Panc1 (cell line): ENCODE measurements around the gene PREPL. TPM values are rescaled to one million over a fixed set of nuclear protein-coding genes. Genes with fewer than 3 reads are reported as not detected.

Experiments
- ATAC-seq: fragments of 200-7000 bp; cut with Tn5 transposase; 2 replicates; pipeline ENCODE4 v1.9.1; 2020; ENCODE audit warnings: mild to moderate bottlenecking, moderate library complexity
- BruUV-seq: library from RNA; stranded (reverse); fragments of 400-500 nt; replicated peaks from 2 replicates; lab custom pipeline; 2021; lab: Mats Ljungman, UMichigan
- CTCF ChIA-PET: fragments of 300-600 bp; sonication (Branson Sonifier 250); formaldehyde crosslinking; loops from one replicate; lab custom pipeline; 2022; ENCODE audit warnings: antibody characterized with exemption; lab: Charles Lee
- POLR2A ChIA-PET: fragments of 300-600 bp; sonication (Branson Sonifier 250); formaldehyde crosslinking; loops from one replicate; lab custom pipeline; 2022; ENCODE audit warnings: antibody characterized with exemption; lab: Charles Lee
- DNase-seq: peaks from one replicate; pipeline ENCODE4 v3.0.0-alpha.2; 2010; ENCODE audit warnings: low read depth, low spot score
- H3K27ac ChIP-seq: 2 replicates; pipeline ENCODE4 v1.5.1; 2011; ENCODE audit warnings: mild to moderate bottlenecking, low read length, inconsistent platforms
- H3K27me3 ChIP-seq: fragments of 200-500 bp; sonication (Bioruptor generic); 2 replicates; pipeline ENCODE4 v1.6.0; 2014; ENCODE audit warnings: low read length, inconsistent platforms; ENCODE audit not compliant: control insufficient read depth, insufficient read depth
- H3K36me3 ChIP-seq: fragments of 200-500 bp; sonication (Bioruptor generic); 2 replicates; pipeline ENCODE4 v1.5.1; 2014; ENCODE audit warnings: inconsistent platforms, mild to moderate bottlenecking, low read length, moderate library complexity; ENCODE audit not compliant: control insufficient read depth, insufficient read depth
- H3K4me1 ChIP-seq: 2 replicates; pipeline ENCODE4 v1.5.1; 2011; ENCODE audit warnings: inconsistent platforms, mild to moderate bottlenecking, low read length, moderate library complexity; ENCODE audit not compliant: control insufficient read depth, insufficient read depth
- H3K4me3 ChIP-seq, 2 experiments: 2 replicates each; pipeline ENCODE4 v1.5.1; 2011 to 2012; ENCODE audit warnings: low read depth in 2 of 2, low read length in 2 of 2, mild to moderate bottlenecking in 2 of 2, inconsistent platforms in 1 of 2, moderate library complexity in 1 of 2
- H3K9me3 ChIP-seq: fragments of 200-500 bp; sonication (Bioruptor generic); 2 replicates; pipeline ENCODE4 v1.5.1; 2014; ENCODE audit warnings: low read depth, mild to moderate bottlenecking, inconsistent platforms, low read length, moderate library complexity; ENCODE audit not compliant: control insufficient read depth, insufficient read depth
- CTCF ChIP-seq: fragments of 450-650 bp; IDR thresholded peaks from 2 replicates; pipeline ENCODE4 v1.5.1; 2017; ENCODE audit warnings: mild to moderate bottlenecking
- POLR2AphosphoS5 ChIP-seq: IDR thresholded peaks from 2 replicates; pipeline ENCODE4 v1.6.1; 2012; ENCODE audit warnings: mild to moderate bottlenecking, low read depth, low read length, moderate library complexity
- REST ChIP-seq, 2 experiments: IDR thresholded peaks; 2 replicates each; pipeline ENCODE4 v1.6.1; 2011 to 2012; ENCODE audit warnings: low read depth in 2 of 2, control low read depth in 1 of 2, low read length in 1 of 2, mild to moderate bottlenecking in 1 of 2, moderate library complexity in 1 of 2; ENCODE audit not compliant: insufficient read depth in 1 of 2
- SIN3A ChIP-seq: IDR thresholded peaks from 2 replicates; pipeline ENCODE4 v1.6.1; 2012; ENCODE audit warnings: low read depth, mild to moderate bottlenecking, low read length, moderate library complexity, borderline replicate concordance; ENCODE audit not compliant: insufficient read depth
- TCF7L2 ChIP-seq: IDR thresholded peaks from 2 replicates; pipeline ENCODE4 v1.6.1; 2011; ENCODE audit warnings: mild to moderate bottlenecking, low read depth, low read length, inconsistent platforms
- in situ Hi-C: cut with HindIII; loops from 2 replicates; pipeline ENCODE4 v1.10.0; 2016; ENCODE audit warnings: low sequenced_read_pairs, low pct_unique_long_range_greater_than_20kb
- intact Hi-C: fragments of 100-400 bp; cut with micrococcal nuclease; formaldehyde crosslinking; loops from one replicate; pipeline ENCODE4 v1.10.0; 2022; ENCODE audit not compliant: unreplicated experiment
- total RNA-seq: library from RNA; stranded (reverse); gene quantifications from one replicate; pipeline ENCODE4 v1.2.1, GENCODE V29; 2021; ENCODE audit not compliant: unreplicated experiment

The PREPL gene
- total RNA-seq, 1 experiment from 2014 or later: 42.5 TPM

- intact Hi-C loops (no loop called here), in situ Hi-C loops (no loop called here)
- Histone ChIP-seq H3K36me3 (no peaks in the 10 kb centered on the region), H3K4me3 (no peak overlapping the region), H3K27ac (no peak overlapping the region), H3K9me3 (no peaks in the 10 kb centered on the region), H3K27me3 (no peaks in the 10 kb centered on the region), H3K4me1 (0 out of 2 replicates have a peak, but pooled peaks cover 6% of the 10 kb centered on the region)
- ATAC-seq (no peak), DNase-seq (no peak)
- ChIA-PET CTCF (no interaction called here), POLR2A (interaction anchor here (0.5 kb wide), 1 partner anchor 832 kb away, joined by 3 read pairs; no protein-coding TSS in a partner anchor)
- TF ChIP-seq CTCF: no peak
- no peak for TF ChIP-seq POLR2AphosphoS5
- TF ChIP-seq SIN3A: no peak
- TF ChIP-seq TCF7L2: no peak
- no peak for TF ChIP-seq REST (IDR thresholded peaks at IDR 0.05; ENCODE audit: insufficient read depth in 1 of 2, low read depth in 2 of 2, low read length in 1 of 2)
- BruUV-seq: no TSS peak
These were observed 88.2 kb downstream of the PREPL start for GRCh38 chr2:44273076-44273475.

- H3K4me1 ChIP-seq: peaks cover 12% of the 10 kb centered on the region; the same call in 1 of the 2 replicates
- no peak overlapping the region for H3K27ac ChIP-seq
- POLR2A ChIA-PET: no interaction called here
- no peak for DNase-seq
- no peaks in the 10 kb centered on the region for H3K9me3 ChIP-seq
- H3K27me3 ChIP-seq: no peaks in the 10 kb centered on the region
- TF ChIP-seq TCF7L2 (no peak), POLR2AphosphoS5 (no peak), CTCF (no peak), SIN3A (no peak), REST (IDR thresholded peaks at IDR 0.05; ENCODE audit: insufficient read depth in 1 of 2, low read depth in 2 of 2, low read length in 1 of 2) (no peak)
- intact Hi-C loops: no loop called here
- no TSS peak for BruUV-seq
- H3K4me3 ChIP-seq: no peak overlapping the region
- no peak for ATAC-seq
- H3K36me3 ChIP-seq: no peaks in the 10 kb centered on the region
- CTCF ChIA-PET: interaction anchor here (1.2 kb wide), 1 partner anchor 20 kb away, joined by 4 read pairs; no protein-coding TSS in a partner anchor
- in situ Hi-C loops: no loop called here
These were observed 90.0 kb downstream of the PREPL start for GRCh38 chr2:44271296-44271695.
